ENCODE results near the gene FAAP20. TPM values are rescaled to one million over a fixed set of nuclear protein-coding genes. Genes with fewer than 3 reads are reported as not detected.

Gene FAAP20
- total and polyA plus RNA-seq, 9 of the 15 experiments (the other 6 are each of a cell fraction or from before 2014, with no cell fraction given), result 0.58 to 143 (median 9.9) TPM

GRCh38 chr1:2212532-2213491 lies 18.2 kb upstream of the FAAP20 start (continued):
- TF ChIP-seq, protein P1, sequence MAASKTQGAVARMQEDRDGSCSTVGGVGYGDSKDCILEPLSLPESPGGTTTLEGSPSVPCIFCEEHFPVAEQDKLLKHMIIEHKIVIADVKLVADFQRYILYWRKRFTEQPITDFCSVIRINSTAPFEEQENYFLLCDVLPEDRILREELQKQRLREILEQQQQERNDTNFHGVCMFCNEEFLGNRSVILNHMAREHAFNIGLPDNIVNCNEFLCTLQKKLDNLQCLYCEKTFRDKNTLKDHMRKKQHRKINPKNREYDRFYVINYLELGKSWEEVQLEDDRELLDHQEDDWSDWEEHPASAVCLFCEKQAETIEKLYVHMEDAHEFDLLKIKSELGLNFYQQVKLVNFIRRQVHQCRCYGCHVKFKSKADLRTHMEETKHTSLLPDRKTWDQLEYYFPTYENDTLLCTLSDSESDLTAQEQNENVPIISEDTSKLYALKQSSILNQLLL (CRISPR knock-in tag; IDR thresholded peaks at IDR 0.05; ENCODE audit: borderline replicate concordance), result no peak
- TF ChIP-seq MCM2 (IDR thresholded peaks at IDR 0.05; ENCODE audit: low read depth) (no peak), MTA3 (IDR thresholded peaks at IDR 0.05; ENCODE audit: borderline replicate concordance) (peak; percentile 88), PCBP2 (IDR thresholded peaks at IDR 0.05; ENCODE audit: low read depth, low read length, poor library complexity, severe bottlenecking) (no peak), OTX1 (CRISPR knock-in tag; IDR thresholded peaks at IDR 0.05) (no peak), BHLHE40 (IDR thresholded peaks at IDR 0.05; ENCODE audit: low read length) (peak; percentile 57), MCM3 (IDR thresholded peaks at IDR 0.05) (no peak), ELF1 (tag; IDR thresholded peaks at IDR 0.05) (peak; percentile 50; the same call in 1 of the 2 replicates), ATF1 (CRISPR knock-in tag; IDR thresholded peaks at IDR 0.05) (no peak), ATF1 (tag; IDR thresholded peaks at IDR 0.05) (peak; percentile 78), FOXM1 (IDR thresholded peaks at IDR 0.05; ENCODE audit: low read depth) (no peak), FOXM1 (CRISPR knock-in tag; IDR thresholded peaks at IDR 0.05; ENCODE audit: low read depth) (no peak), RBM25 (IDR thresholded peaks at IDR 0.05; ENCODE audit: low read depth, low read length, severe bottlenecking) (no peak), ZFP1 (CRISPR knock-in tag; IDR thresholded peaks at IDR 0.05) (no peak), SMAD2 (IDR thresholded peaks at IDR 0.05; ENCODE audit: low read depth, low read length) (no peak), ZNF583 (CRISPR knock-in tag; IDR thresholded peaks at IDR 0.05) (0 out of 2 replicates have a peak, but pooled peaks have one; percentile 45), TEAD1 (CRISPR knock-in tag; IDR thresholded peaks at IDR 0.05) (peak in 1 of 2 experiments; percentile 90; a peak in 2 of 4 replicates), ZNF586 (CRISPR knock-in tag; conservative IDR thresholded peaks at IDR 0.05) (no peak), NRF1 (conservative IDR thresholded peaks at IDR 0.05 in 1 of 2, IDR thresholded peaks at IDR 0.05 in 1 of 2) (peak; percentile 78 to 82)
- TF ChIP-seq, protein P2, sequence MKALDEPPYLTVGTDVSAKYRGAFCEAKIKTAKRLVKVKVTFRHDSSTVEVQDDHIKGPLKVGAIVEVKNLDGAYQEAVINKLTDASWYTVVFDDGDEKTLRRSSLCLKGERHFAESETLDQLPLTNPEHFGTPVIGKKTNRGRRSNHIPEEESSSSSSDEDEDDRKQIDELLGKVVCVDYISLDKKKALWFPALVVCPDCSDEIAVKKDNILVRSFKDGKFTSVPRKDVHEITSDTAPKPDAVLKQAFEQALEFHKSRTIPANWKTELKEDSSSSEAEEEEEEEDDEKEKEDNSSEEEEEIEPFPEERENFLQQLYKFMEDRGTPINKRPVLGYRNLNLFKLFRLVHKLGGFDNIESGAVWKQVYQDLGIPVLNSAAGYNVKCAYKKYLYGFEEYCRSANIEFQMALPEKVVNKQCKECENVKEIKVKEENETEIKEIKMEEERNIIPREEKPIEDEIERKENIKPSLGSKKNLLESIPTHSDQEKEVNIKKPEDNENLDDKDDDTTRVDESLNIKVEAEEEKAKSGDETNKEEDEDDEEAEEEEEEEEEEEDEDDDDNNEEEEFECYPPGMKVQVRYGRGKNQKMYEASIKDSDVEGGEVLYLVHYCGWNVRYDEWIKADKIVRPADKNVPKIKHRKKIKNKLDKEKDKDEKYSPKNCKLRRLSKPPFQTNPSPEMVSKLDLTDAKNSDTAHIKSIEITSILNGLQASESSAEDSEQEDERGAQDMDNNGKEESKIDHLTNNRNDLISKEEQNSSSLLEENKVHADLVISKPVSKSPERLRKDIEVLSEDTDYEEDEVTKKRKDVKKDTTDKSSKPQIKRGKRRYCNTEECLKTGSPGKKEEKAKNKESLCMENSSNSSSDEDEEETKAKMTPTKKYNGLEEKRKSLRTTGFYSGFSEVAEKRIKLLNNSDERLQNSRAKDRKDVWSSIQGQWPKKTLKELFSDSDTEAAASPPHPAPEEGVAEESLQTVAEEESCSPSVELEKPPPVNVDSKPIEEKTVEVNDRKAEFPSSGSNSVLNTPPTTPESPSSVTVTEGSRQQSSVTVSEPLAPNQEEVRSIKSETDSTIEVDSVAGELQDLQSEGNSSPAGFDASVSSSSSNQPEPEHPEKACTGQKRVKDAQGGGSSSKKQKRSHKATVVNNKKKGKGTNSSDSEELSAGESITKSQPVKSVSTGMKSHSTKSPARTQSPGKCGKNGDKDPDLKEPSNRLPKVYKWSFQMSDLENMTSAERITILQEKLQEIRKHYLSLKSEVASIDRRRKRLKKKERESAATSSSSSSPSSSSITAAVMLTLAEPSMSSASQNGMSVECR (CRISPR knock-in tag; IDR thresholded peaks at IDR 0.05), result peak; percentile 57; the same call in 1 of the 2 replicates
